Brain microvascular endothelial cell (primary cell): ENCODE measurements around the gene DNM1.

Experiments
- DNase-seq: peaks from one replicate; pipeline ENCODE4 v3.0.0-alpha.2; 2020
- H3K27ac ChIP-seq: fragments of 250-450 bp; sonication (Bioruptor Pico); 2 replicates; pipeline ENCODE4 v1.5.1; 2020; ENCODE audit warnings: mild to moderate bottlenecking, moderate library complexity
- H3K27me3 ChIP-seq: fragments of 250-450 bp; sonication (Bioruptor Pico); replicated peaks from 2 replicates; pipeline ENCODE4 v1.5.1; 2020; ENCODE audit warnings: mild to moderate bottlenecking
- H3K36me3 ChIP-seq: fragments of 250-450 bp; sonication (Bioruptor Pico); replicated peaks from 2 replicates; pipeline ENCODE4 v1.5.1; 2020; ENCODE audit warnings: mild to moderate bottlenecking
- H3K4me3 ChIP-seq: 2 replicates; pipeline ENCODE4 v1.5.1; 2011; ENCODE audit warnings: low read depth, mild to moderate bottlenecking, control low read depth, low read length, moderate library complexity
- in situ Hi-C: cut with HindIII; loops from 2 replicates; pipeline ENCODE4 v1.10.0; 2017; ENCODE audit warnings: low sequenced_read_pairs, low pct_ligation_motif_present
- TF ChIP-seq, protein P1 (sequence below): IDR thresholded peaks from 2 replicates; pipeline ENCODE4 v1.5.1; 2011; ENCODE audit warnings: low read depth, mild to moderate bottlenecking, moderate library complexity, low read length, control low read depth, inconsistent platforms; ENCODE audit errors: missing control alignments

DNM1 gene

DNA sequence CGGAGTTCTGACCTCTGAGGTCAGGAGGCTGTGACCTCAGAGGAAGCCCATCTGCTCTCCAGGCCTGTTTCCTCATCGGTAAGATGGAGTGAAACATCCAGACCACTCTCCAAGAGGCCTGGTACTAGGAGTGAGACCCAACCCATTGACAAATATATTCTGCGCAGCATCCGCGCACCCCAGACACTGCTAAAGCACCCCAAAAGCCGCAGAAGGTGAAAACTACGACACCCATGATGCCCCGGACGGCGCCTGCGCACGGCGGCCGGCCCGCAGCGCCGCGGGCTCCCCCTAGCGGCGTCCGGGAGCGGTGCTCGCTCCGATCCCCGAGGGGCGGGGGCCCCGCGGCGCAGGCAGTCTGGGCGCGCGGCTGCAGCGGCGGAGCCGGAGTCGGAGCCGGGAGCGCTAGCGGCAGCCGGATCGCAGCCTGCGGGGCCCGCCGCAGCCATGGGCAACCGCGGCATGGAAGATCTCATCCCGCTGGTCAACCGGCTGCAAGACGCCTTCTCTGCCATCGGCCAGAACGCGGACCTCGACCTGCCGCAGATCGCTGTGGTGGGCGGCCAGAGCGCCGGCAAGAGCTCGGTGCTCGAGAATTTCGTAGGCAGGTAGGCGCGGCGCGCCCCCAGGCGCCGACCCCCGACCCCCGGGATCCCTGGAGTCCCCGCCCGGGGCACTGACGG is at the start of gene DNM1:
Gene DNM1 (plus strand): TSS at position 356 of the 683 bp plus-strand sequence. CDS start 92 bp downstream, at position 448.
- in situ Hi-C loops = no loop called here
- H3K27me3 ChIP-seq = no peaks in the 10 kb centered on the region
- no peak for DNase-seq
- H3K36me3 ChIP-seq = no peaks in the 10 kb centered on the region
- TF ChIP-seq, protein P1, sequence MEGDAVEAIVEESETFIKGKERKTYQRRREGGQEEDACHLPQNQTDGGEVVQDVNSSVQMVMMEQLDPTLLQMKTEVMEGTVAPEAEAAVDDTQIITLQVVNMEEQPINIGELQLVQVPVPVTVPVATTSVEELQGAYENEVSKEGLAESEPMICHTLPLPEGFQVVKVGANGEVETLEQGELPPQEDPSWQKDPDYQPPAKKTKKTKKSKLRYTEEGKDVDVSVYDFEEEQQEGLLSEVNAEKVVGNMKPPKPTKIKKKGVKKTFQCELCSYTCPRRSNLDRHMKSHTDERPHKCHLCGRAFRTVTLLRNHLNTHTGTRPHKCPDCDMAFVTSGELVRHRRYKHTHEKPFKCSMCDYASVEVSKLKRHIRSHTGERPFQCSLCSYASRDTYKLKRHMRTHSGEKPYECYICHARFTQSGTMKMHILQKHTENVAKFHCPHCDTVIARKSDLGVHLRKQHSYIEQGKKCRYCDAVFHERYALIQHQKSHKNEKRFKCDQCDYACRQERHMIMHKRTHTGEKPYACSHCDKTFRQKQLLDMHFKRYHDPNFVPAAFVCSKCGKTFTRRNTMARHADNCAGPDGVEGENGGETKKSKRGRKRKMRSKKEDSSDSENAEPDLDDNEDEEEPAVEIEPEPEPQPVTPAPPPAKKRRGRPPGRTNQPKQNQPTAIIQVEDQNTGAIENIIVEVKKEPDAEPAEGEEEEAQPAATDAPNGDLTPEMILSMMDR = peak; percentile 39
- peak within 1 kb of the TSS; percentile 8 for H3K27ac ChIP-seq
- H3K4me3 ChIP-seq = peak within 1 kb of the TSS; percentile 71

DNA sequence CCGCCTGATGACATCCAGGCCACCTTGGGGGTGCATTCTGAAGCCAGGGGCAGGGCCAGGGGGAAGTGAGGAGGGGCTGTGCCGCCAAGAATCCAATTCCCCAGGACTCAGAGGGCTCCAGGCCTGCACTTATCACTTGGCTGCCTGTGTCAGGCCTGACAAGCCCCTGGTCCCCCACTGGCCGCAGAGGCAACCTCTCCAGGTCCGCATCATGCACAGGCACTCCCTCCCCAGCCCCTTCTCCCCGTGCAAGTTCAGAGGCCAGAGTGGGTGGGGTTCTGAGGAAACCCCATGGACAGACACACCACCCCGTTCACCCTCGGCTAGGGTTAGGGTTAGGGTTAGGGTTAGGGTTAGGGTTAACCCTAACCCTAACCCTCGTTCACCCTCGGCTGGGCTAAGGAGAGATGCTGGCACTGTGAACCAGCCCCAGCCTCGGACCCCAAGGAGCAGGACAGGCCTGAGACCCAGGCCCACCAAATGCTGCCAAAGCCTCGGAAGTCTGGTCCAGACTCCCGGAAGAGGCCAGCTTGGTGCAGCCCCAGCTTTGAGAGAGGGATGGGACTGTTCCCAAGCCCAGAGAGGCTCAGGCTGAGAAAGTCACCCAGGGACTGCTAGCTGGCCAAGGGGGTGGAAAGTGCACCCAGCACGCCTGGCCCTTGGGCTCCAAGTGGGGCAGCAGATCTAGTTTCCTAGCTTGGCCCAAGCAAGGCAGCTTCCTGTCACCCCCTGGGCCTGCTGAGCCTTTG is 49.1 kb upstream of the DNM1 start:
- DNase-seq = no peak
- H3K27ac ChIP-seq = no peak overlapping the region
- TF ChIP-seq, protein P1 = no peak

DNA sequence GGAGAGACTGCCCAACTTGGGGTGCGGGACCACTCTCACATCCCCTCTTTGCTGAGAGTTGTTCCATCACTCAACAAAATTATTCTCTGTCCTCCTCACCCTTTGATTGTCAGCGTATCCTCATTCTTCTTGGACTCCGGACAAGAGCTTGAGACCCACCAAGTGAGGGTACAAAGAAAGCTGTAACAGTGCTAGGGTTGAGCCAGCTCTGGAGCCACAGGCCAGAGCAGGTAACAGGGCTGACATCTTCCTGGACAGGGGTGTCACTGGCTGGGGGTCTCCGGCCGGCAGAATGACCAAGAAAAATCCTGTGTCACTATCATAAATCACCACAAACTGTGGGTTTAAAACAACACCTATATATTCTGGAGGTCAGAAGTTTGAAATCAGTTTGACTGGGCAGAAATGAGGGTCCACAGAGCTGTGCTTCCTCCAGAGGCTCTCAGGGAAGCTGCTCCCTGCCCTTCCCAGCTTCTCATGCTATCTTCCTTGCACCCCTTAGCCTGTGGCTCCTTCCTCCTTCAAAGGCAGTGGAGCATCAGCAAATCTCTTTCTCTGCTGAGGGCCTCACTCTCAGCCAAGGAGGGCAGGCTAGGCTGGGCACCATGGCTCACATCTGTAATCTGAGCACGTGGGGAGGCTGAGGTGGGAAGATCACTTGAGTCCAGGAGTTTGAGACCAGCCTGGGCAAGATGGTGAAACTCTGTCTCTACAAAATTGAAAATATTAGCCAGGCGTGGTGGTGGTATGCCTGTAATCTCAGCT is 47.3 kb upstream of the DNM1 start:
- TF ChIP-seq, protein P1 = no peak
- H3K36me3 ChIP-seq = no peaks in the 10 kb centered on the region
- H3K27me3 ChIP-seq = no peaks in the 10 kb centered on the region
- no peak overlapping the region for H3K27ac ChIP-seq
- DNase-seq = no peak
- in situ Hi-C loops = no loop called here
- H3K4me3 ChIP-seq = no peak overlapping the region

More for the DNA sequence above, 49.1 kb upstream of the DNM1 start:
- in situ Hi-C loops = no loop called here
- no peaks in the 10 kb centered on the region for H3K36me3 ChIP-seq
- no peak overlapping the region for H3K4me3 ChIP-seq
- H3K27me3 ChIP-seq = no peaks in the 10 kb centered on the region

DNA sequence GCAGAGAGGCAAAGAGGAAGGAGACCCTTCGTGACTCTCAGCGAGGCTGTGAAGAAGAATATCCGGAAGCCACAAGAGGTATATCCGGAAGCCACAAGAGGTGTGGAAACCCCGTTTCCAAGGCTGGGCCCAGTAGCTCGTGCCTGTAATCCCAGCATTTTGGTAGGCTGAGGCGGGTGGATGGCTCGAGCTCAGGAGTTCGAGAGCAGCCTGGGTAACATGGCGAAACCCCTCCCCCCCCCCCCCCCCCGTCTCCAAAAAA is 43.7 kb upstream of the DNM1 start:
- TF ChIP-seq, protein P1 = no peak
- Histone ChIP-seq H3K27ac (peak overlapping the region; percentile 25), H3K36me3 (peaks cover 22% of the 10 kb centered on the region), H3K4me3 (peak overlapping the region; percentile 55), H3K27me3 (no peaks in the 10 kb centered on the region)
- in situ Hi-C loops = no loop called here
- no peak for DNase-seq

DNA sequence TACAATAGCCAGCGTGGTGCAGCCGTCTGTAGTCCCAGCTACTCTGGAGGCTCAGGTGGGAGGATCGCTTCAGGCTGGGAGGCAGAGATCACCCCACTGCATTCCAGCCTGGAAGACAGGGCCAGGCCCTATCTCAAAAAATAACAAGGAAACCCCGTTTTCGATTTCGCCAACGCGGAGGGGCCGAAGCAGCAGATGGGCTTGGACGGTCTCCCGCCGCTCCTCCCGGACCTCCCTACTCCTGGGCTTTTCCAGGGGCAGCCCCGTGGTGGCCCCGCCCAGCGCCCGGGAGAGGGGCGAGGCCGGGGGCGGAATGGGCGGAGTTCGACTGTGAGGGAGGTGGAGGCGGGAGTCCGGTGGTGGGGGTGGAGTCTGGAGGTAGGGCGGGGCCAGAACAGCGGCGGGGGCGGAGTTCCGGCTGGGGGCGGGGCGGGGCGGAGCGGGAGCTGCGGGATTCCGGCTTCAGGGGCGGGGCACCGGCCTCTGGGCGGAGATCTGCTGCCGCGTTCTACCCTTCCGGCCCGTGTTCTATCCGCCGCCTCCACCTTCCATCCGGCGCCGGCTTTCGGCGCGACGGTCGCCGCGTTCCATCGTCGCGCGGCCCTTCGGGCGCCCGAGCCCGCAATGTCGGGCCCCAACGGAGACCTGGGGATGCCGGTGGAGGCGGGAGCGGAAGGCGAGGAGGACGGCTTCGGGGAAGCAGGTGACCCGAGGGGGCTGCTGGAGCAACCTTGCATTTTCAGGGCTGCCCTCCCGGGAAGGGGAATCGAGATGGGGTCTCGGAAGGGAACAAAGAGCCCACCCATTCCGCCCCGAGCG is 43.2 kb upstream of the DNM1 start, which contains the start of gene BBLN:
Gene BBLN (plus strand): TSS at position 482 of the 819 bp plus-strand sequence. CDS start 143 bp downstream, at position 625.
- peak within 1 kb of the TSS; percentile 25 for H3K27ac ChIP-seq
- H3K36me3 ChIP-seq = peaks cover 26% of the 10 kb centered on the region
- TF ChIP-seq, protein P1 = no peak
- in situ Hi-C loops = no loop called here
- DNase-seq = peak; percentile 85
- peak within 1 kb of the TSS; percentile 80 for H3K4me3 ChIP-seq
- no peaks in the 10 kb centered on the region for H3K27me3 ChIP-seq
